SK-N-SH treated with all-trans-retinoic acid at 6 μM for 48 hours (cell line): Measurements from ENCODE around the gene C15orf61.

Source experiments
- ATAC-seq: fragments of 200-7000 bp; cut with Tn5 transposase; 3 replicates; pipeline ENCODE4 v1.9.1; 2020; ENCODE audit warnings: mild to moderate bottlenecking, moderate library complexity
- ARNTL ChIP-seq: fragments of 450-650 bp; formaldehyde crosslinking; IDR thresholded peaks from 2 replicates; pipeline ENCODE4 v1.5.0; 2020; ENCODE audit warnings: low read depth, mild to moderate bottlenecking, moderate library complexity, borderline replicate concordance
- BACH2 ChIP-seq: fragments of 250-450 bp; sonication (Bioruptor Pico); IDR thresholded peaks from 2 replicates; pipeline ENCODE4 v1.9.0; 2021; ENCODE audit warnings: mild to moderate bottlenecking, borderline replicate concordance
- CREB5 ChIP-seq: fragments of 250-450 bp; sonication (Bioruptor Pico); IDR thresholded peaks from 2 replicates; pipeline ENCODE4 v1.5.1; 2020; ENCODE audit warnings: low read depth, mild to moderate bottlenecking, moderate library complexity
- CSDC2 ChIP-seq: fragments of 250-450 bp; sonication (Bioruptor Pico); IDR thresholded peaks from 2 replicates; pipeline ENCODE4 v1.5.0; 2020; ENCODE audit warnings: mild to moderate bottlenecking, moderate library complexity
- CSRNP3 ChIP-seq: fragments of 250-450 bp; sonication (Bioruptor Pico); IDR thresholded peaks from 2 replicates; pipeline ENCODE4 v1.5.1; 2021; ENCODE audit warnings: mild to moderate bottlenecking, moderate library complexity
- ESRRG ChIP-seq: fragments of 250-450 bp; sonication (Bioruptor Pico); IDR thresholded peaks from 2 replicates; pipeline ENCODE4 v1.6.1; 2021; ENCODE audit warnings: mild to moderate bottlenecking
- GLIS3 ChIP-seq: fragments of 250-450 bp; sonication (Bioruptor Pico); IDR thresholded peaks from 2 replicates; pipeline ENCODE4 v1.5.0; 2020; ENCODE audit warnings: mild to moderate bottlenecking, moderate library complexity
- ISL1 ChIP-seq: fragments of 250-450 bp; sonication (Bioruptor Pico); IDR thresholded peaks from 2 replicates; pipeline ENCODE4 v2.1.2; 2022; ENCODE audit warnings: mild to moderate bottlenecking, moderate library complexity
- OSR1 ChIP-seq: fragments of 250-450 bp; sonication (Bioruptor Pico); IDR thresholded peaks from 2 replicates; pipeline ENCODE4 v1.8.0; 2022; ENCODE audit warnings: moderate library complexity, mild to moderate bottlenecking, inconsistent platforms
- PATZ1 ChIP-seq: fragments of 250-450 bp; sonication (Bioruptor Pico); IDR thresholded peaks from 2 replicates; pipeline ENCODE4 v1.8.0; 2020; ENCODE audit warnings: mild to moderate bottlenecking, moderate library complexity, borderline replicate concordance
- POU6F1 ChIP-seq: fragments of 250-450 bp; sonication (Bioruptor Pico); IDR thresholded peaks from 2 replicates; pipeline ENCODE4 v1.8.0; 2021; ENCODE audit warnings: low read depth, mild to moderate bottlenecking, moderate library complexity, borderline replicate concordance
- PPARA ChIP-seq: fragments of 250-450 bp; sonication (Bioruptor Pico); IDR thresholded peaks from 2 replicates; pipeline ENCODE4 v1.5.0; 2020; ENCODE audit warnings: mild to moderate bottlenecking, borderline replicate concordance
- RARB ChIP-seq: fragments of 250-450 bp; sonication (Bioruptor Pico); IDR thresholded peaks from 2 replicates; pipeline ENCODE4 v1.8.0; 2021; ENCODE audit warnings: mild to moderate bottlenecking, moderate library complexity
- TCF4 ChIP-seq: fragments of 250-450 bp; sonication (Bioruptor Pico); IDR thresholded peaks from 2 replicates; pipeline ENCODE4 v1.8.0; 2021; ENCODE audit warnings: mild to moderate bottlenecking, moderate library complexity, borderline replicate concordance
- TOX ChIP-seq: fragments of 250-450 bp; sonication (Bioruptor Pico); IDR thresholded peaks from 2 replicates; pipeline ENCODE4 v1.8.0; 2021; ENCODE audit warnings: mild to moderate bottlenecking, moderate library complexity, borderline replicate concordance
- TSHZ2 ChIP-seq: fragments of 250-450 bp; sonication (Bioruptor Pico); IDR thresholded peaks from 2 replicates; pipeline ENCODE4 v1.5.0; 2020; ENCODE audit warnings: mild to moderate bottlenecking, moderate library complexity
- ZC3H10 ChIP-seq: fragments of 250-450 bp; sonication (Bioruptor Pico); IDR thresholded peaks from 2 replicates; pipeline ENCODE4 v1.5.1; 2021; ENCODE audit warnings: mild to moderate bottlenecking, moderate library complexity
- ZFP30 ChIP-seq: fragments of 450-650 bp; formaldehyde crosslinking; IDR thresholded peaks from 2 replicates; pipeline ENCODE4 v1.5.0; 2022; ENCODE audit warnings: mild to moderate bottlenecking, moderate library complexity
- ZNF565 ChIP-seq: fragments of 450-650 bp; formaldehyde crosslinking; conservative IDR thresholded peaks from 2 replicates; pipeline ENCODE4 v1.5.0; 2020; ENCODE audit warnings: low read depth, mild to moderate bottlenecking, moderate library complexity
- ZNF70 ChIP-seq: fragments of 450-650 bp; formaldehyde crosslinking; IDR thresholded peaks from 2 replicates; pipeline ENCODE4 v1.5.0; 2020; ENCODE audit warnings: mild to moderate bottlenecking, moderate library complexity
- ZNF8 ChIP-seq: fragments of 450-650 bp; formaldehyde crosslinking; IDR thresholded peaks from 2 replicates; pipeline ENCODE4 v1.5.0; 2020; ENCODE audit warnings: mild to moderate bottlenecking, moderate library complexity

C15orf61 gene

GRCh38 chr15:67506775-67507747, 13.9 kb upstream of the C15orf61 start:
- no peak for ATAC-seq
- TF ChIP-seq ZNF565 (CRISPR knock-in tag) (no peak), TOX (CRISPR knock-in tag) (no peak), ESRRG (CRISPR knock-in tag) (no peak), PPARA (CRISPR knock-in tag) (no peak), ISL1 (CRISPR knock-in tag) (no peak), CSDC2 (no peak), ZFP30 (no peak), BACH2 (CRISPR knock-in tag) (no peak)

- ATAC-seq = no peak
- TF ChIP-seq ARNTL (CRISPR knock-in tag) (no peak), ZNF70 (CRISPR knock-in tag) (no peak), TOX (CRISPR knock-in tag) (no peak), GLIS3 (CRISPR knock-in tag) (no peak), CSDC2 (no peak), TCF4 (CRISPR knock-in tag) (no peak), PPARA (CRISPR knock-in tag) (no peak), ESRRG (CRISPR knock-in tag) (no peak), ZFP30 (no peak), TSHZ2 (CRISPR knock-in tag) (no peak), RARB (CRISPR knock-in tag) (no peak), OSR1 (CRISPR knock-in tag) (no peak)
- TF ChIP-seq, all 23 proteins: peak for 0
Observed at GRCh38 chr15:67508407-67508806, 12.5 kb upstream of the C15orf61 start.

GRCh38 chr15:67509918-67510317, 11.0 kb upstream of the C15orf61 start:
- no peak for ATAC-seq
- TF ChIP-seq TOX (CRISPR knock-in tag) (no peak), ZC3H10 (CRISPR knock-in tag) (no peak), BACH2 (CRISPR knock-in tag) (no peak), POU6F1 (CRISPR knock-in tag) (no peak), TCF4 (CRISPR knock-in tag) (no peak), OSR1 (CRISPR knock-in tag) (no peak)

GRCh38 chr15:67510597-67511190, 10.2 kb upstream of the C15orf61 start:
- TF ChIP-seq ZFP30 (no peak), TOX (CRISPR knock-in tag) (no peak), PATZ1 (CRISPR knock-in tag) (no peak), TSHZ2 (CRISPR knock-in tag) (no peak), CSDC2 (no peak), ZC3H10 (CRISPR knock-in tag) (no peak), ZNF8 (no peak), CSRNP3 (CRISPR knock-in tag) (no peak), GLIS3 (CRISPR knock-in tag) (no peak), ISL1 (CRISPR knock-in tag) (no peak), BACH2 (CRISPR knock-in tag) (no peak), CREB5 (CRISPR knock-in tag) (no peak), ESRRG (CRISPR knock-in tag) (no peak)
- ATAC-seq = peak; percentile 96
